Stimulated activated CD4-positive, alpha-beta T cell treated with anti-CD3 and anti-CD28 coated beads, Interleukin-1b, Interleukin-23, amount 100 ng/mL, for 24 hours (primary cell): ENCODE measurements around the gene RELN.

Experiments used
- DNase-seq, 4 experiments: peaks; one replicate each; pipeline ENCODE4 v3.0.0-alpha.2; 2020; ENCODE audit warnings: low read depth in 4 of 4, low spot score in 1 of 4

The RELN gene

DNA sequence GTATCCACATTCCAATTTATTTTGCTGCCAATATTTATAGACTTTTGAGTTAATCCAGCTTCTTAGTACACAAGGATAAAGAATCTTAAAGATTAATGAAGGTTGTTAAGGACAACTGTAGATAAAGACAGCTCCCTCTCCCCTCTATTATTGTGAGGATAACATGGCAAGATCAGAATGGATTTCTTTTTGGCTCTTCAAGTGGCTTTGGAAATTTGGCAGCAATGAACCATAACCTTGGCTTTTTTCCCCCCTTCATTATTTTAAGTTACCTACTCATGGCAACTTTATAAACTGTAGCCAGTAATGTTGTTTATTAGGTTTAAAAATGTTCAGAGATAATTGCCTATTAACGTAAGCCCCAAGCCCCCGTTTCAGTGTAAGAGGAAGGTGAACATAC lies 412.4 kb downstream of the RELN start:
- DNase-seq, result no peak

- DNase-seq, result no peak
These were observed 412.8 kb downstream of the RELN start for GRCh38 chr7:103576641-103577040.

- DNase-seq, result no peak
These were observed 414.9 kb downstream of the RELN start for GRCh38 chr7:103574576-103574975.

DNA sequence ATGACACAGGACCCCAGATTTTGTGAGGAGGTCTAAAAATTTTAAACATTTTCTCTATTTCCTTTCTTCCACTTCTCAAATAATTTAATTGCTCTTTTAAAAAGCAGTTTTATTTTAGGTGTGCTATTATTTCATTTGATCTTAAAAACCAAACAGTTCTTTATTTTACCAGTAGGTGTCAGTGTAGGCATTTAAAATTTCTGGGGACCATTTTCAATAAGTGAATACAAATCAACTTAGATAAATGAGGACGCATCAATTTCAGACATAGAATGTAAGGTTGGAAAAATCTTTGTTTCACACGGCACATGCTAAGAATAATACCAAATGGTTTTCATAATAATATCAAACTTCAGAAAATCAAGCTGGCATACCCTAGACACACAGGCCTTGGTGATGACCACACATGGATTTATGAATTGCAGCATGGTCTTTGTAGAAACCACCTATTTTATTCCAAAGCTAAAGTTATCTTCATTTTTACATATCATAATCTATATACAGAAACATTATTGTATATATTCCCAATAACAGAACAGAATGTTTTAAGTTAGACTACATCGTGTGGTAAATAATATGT lies 415.9 kb downstream of the RELN start:
- DNase-seq, result no peak

DNA sequence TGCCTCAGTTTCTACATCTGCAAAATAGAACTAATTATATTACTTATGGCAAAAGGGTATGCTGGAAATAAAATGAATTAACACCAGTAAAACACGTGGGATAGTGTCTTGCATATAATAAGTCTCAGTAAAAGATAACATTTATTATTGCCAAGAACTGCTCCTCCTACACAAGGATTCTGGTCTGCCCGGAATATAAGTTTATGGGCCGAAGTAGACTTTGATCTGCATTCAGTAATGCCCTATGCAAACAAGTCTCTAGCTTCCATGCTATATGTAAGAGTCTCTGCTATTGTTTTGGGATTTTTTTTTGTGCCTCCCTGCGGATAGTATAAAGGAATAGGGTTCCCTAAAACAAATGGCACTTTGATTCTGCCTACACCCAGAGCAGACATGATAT lies 417.9 kb downstream of the RELN start:
- no peak for DNase-seq

- no peak for DNase-seq
These were observed 419.7 kb downstream of the RELN start for GRCh38 chr7:103569621-103570305.

- no peak for DNase-seq
These were observed 425.0 kb downstream of the RELN start for GRCh38 chr7:103564416-103564815.

- DNase-seq, result no peak
These were observed 429.3 kb downstream of the RELN start for GRCh38 chr7:103560136-103560535.

GRCh38 chr7:103551016-103551415 lies 438.4 kb downstream of the RELN start:
- DNase-seq, result no peak

DNA sequence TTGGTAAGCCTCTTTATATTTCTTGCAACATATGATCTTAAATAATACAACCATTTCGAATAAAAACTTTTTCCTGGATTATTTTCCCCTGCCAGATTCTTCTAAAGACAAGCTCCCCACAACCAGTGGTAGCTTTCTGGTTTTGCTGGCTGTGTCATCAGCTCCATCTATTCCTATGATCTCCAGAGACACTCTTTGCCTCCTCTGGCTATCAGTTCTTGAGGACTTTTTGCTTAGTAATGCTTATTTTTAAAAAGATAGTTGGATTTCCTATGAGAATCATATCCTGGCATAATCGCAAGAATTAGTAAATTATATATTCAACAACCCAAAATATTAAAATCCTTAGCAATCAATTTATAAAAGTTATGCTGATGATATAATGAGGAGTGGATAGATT lies 439.7 kb downstream of the RELN start:
- no peak for DNase-seq

GRCh38 chr7:103547451-103548284 lies 441.8 kb downstream of the RELN start:
- DNase-seq, result no peak

GRCh38 chr7:103542470-103542869 lies 447.0 kb downstream of the RELN start:
- DNase-seq, result no peak

DNA sequence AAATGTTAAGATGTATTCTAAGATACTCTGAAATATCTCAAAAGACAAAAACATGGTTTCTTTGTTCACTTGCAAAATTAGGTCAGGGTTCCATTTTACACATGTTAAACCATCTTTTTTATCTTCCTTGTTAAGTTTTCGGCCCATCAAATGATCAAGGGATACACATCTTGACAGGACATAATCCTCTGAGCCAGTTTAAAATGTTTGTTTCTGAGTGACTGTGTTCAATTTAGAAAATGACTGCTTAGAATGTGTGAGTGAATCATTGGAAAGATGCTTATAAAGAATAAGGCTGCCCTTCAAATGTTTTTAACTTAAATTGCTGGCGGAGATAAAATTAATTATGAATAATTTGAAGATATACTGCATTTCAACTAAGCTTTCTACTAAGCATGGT lies 447.5 kb downstream of the RELN start:
- DNase-seq, result no peak

- no peak for DNase-seq
These were observed 448.4 kb downstream of the RELN start for GRCh38 chr7:103541026-103541425.

GRCh38 chr7:103540338-103540737 lies 449.1 kb downstream of the RELN start:
- no peak for DNase-seq

DNA sequence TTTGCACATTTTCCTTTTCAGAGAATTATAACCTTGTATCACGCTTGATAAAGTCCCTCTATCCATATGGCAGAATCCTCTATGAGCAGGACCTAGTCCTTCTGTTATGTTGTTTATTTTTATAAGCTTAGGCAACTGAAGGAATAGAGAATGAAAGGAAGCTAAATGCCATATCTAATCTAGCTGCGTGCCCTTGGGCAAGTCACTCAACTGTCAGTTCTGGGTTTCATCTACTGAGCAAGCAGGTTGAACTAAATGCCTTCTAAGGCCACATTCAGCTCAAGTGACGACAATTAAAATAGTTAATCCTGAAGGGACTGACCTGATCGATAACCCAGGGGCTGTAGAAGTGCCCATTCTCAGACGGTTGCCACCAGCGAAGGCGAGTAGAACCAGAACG lies 449.6 kb downstream of the RELN start:
- no peak for DNase-seq

DNA sequence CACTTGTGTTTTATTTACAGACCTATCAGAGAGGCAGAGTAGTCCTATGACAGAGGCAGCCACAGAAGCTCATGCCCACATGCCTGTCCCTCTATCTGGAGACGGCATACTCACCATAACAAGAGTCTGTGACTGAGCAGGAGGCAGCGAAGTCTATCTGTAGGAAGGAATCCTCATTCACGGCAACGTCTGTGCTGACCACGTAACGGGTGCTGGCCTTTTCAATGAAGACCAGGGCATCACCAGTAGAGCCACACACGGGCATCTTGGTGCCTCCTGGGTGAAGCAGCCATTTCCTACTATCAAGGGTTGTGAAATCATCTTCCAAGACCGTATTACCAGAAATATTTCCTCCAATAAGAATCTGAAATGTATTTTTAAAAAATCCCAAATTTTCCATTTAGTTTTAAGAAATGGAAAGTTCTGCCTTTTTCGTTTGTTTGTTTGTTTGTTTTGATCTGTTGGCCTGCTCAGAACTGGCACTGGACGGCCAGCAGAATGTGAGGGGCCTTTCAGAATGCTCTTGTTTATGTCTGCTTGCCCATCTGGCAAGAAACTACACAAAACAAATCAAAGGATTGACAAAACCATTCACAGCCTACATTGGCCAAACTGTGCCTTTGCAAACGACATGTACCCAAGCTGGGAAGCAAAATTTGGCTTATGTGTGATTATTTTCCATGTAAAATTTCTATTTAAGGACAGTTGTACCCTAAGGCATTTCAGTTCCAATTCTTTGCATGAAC lies 450.3 kb downstream of the RELN start:
- DNase-seq, result no peak

DNA sequence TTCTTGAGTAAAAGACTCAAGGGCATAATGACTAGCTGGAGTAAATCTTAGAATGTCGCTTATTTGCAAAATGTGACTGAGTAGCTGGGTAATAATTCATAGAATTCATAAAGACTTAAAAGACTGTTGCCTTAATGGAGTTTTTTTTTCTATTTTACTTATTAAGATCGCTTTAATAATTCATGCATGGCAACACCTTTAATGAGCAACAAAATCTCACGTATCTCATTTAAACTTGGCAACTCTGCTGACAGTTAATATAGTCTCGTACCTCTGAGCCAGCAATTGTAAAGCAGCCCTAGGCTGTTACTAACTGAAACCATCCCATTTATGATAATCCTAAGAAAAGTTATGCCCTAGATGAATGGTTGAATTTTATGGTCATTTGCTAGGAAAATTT lies 455.7 kb downstream of the RELN start:
- DNase-seq, result no peak

GRCh38 chr7:103532955-103533354 lies 456.5 kb downstream of the RELN start:
- no peak for DNase-seq

- no peak for DNase-seq
These were observed 461.3 kb downstream of the RELN start for GRCh38 chr7:103528152-103528551.

DNA sequence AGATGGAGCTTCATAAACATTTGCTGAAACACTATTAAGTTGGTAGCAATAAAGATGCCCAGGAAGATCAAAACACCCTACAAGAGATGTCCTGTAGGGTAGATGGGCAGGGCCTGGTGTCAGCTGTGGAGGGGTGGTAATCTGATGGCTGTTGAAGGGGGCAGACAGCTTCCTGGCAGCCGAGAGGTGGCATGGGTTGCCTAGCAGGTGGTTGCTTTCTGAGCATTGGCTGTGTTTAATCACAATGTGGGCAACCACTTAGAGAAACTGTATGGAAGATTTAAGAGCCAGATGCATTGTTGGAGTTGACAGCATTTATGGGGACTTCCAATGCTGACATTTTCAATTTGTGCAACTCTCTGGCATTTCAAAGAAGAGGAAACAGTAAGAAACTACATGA lies 463.5 kb downstream of the RELN start:
- DNase-seq, result no peak
